ENCODE results near the gene HNRNPA2B1.

DNA sequence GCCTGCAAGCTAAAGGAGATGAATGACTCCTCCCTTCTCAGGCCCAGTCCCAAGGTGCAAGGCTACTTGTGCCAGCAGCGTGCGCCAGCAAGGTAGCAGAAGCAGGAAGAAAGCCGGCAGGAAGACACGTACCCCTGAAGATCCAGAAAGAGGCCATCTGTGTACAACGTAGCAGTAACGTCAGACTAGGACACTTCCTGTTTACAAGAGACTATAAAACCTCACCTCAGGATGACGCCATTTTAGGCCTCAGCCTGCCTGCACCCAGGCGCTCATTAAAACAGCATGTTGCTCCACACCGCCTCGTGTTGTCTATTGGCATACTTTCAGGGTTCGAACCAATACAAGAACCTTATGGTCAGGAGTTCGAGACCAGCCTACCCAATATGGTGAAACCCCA lies 49.7 kb upstream of the HNRNPA2B1 start:
- TF ChIP-seq GATA2 (IDR thresholded peaks at IDR 0.05; ENCODE audit: low read depth, low read length) (no peak), GATA3 (IDR thresholded peaks at IDR 0.05; ENCODE audit: low read depth, low read length) (no peak)

All from SH-SY5Y (cell line).